ENCODE data around the gene PRLR. TPM values are rescaled to one million over a fixed set of nuclear protein-coding genes. Genes with fewer than 3 reads are reported as not detected.

PRLR gene
- total and polyA plus RNA-seq, 4 donors: 3.5 to 44.5 (median 14.3) TPM

DNA sequence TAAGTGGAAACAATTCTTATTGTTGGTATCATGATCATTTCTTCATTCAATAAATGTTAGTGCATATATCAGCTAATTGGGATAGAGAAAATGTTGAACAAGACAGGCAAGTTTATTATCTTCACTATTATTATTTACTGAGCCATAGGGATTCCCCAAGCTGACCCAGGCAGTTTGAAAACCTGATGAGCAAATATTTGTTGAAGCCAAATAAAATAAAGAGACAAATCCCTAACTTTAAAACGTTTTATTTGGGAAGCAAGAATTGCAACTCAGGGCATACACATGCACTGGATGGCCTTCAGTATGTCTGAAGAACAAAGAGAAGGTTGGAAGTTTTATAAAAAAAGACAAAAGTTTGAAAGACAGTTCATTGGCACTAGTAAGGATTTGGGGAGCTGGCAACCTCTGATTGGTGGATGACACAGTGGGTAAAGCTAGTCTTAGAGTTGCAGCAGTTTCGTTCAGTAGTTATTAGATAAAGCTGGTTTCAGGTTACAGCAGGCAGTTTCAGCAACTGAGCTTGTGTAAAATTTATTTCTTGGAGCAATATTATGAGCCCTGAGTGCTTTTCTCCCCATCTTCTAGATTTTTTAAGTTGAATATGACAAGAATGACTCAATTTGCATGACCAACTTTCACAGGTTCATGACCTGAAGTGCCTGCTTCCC is 44.7 kb upstream of the PRLR start:
- Histone ChIP-seq H3K9me3 (ENCODE audit: control insufficient read depth in 4 of 4, low read length in 3 of 4) (no peaks in the 10 kb centered on the region), H3K4me1 (ENCODE audit: control insufficient read depth in 4 of 4, insufficient read depth in 4 of 4, low read length in 3 of 4) (peaks cover 0 to 7% (median 2%) of the 10 kb centered on the region in 4 donors), H3K4me3 (ENCODE audit: low read depth in 1 of 3, low read length in 3 of 3) (no peak overlapping the region), H3K9ac (ENCODE audit: low read depth in 1 of 2, low read length in 2 of 2) (no peak overlapping the region), H3K27me3 (ENCODE audit: control insufficient read depth in 4 of 4, insufficient read depth in 4 of 4, low read length in 3 of 4) (no peaks in the 10 kb centered on the region), H3K36me3 (ENCODE audit: control insufficient read depth in 4 of 4, insufficient read depth in 3 of 4, low read depth in 1 of 4, low read length in 3 of 4) (no peaks in the 10 kb centered on the region), H3K27ac (ENCODE audit: low read depth in 1 of 2, low read length in 2 of 2) (no peak overlapping the region)
- no peak for DNase-seq (ENCODE audit: low spot score)
- TF ChIP-seq GABPA (IDR thresholded peaks at IDR 0.05 in 1 of 2, conservative IDR thresholded peaks at IDR 0.05 in 1 of 2): no peak
- TF ChIP-seq RXRA (IDR thresholded peaks at IDR 0.05): peak; percentile 32
- TF ChIP-seq, protein P1, sequence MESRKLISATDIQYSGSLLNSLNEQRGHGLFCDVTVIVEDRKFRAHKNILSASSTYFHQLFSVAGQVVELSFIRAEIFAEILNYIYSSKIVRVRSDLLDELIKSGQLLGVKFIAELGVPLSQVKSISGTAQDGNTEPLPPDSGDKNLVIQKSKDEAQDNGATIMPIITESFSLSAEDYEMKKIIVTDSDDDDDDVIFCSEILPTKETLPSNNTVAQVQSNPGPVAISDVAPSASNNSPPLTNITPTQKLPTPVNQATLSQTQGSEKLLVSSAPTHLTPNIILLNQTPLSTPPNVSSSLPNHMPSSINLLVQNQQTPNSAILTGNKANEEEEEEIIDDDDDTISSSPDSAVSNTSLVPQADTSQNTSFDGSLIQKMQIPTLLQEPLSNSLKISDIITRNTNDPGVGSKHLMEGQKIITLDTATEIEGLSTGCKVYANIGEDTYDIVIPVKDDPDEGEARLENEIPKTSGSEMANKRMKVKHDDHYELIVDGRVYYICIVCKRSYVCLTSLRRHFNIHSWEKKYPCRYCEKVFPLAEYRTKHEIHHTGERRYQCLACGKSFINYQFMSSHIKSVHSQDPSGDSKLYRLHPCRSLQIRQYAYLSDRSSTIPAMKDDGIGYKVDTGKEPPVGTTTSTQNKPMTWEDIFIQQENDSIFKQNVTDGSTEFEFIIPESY (IDR thresholded peaks at IDR 0.05): no peak
- TF ChIP-seq EGR1 (IDR thresholded peaks at IDR 0.05; ENCODE audit: low read depth in 2 of 2): no peak
- TF ChIP-seq RAD21 (IDR thresholded peaks at IDR 0.05): peak; percentile 19 to 33
- TF ChIP-seq, protein P2, sequence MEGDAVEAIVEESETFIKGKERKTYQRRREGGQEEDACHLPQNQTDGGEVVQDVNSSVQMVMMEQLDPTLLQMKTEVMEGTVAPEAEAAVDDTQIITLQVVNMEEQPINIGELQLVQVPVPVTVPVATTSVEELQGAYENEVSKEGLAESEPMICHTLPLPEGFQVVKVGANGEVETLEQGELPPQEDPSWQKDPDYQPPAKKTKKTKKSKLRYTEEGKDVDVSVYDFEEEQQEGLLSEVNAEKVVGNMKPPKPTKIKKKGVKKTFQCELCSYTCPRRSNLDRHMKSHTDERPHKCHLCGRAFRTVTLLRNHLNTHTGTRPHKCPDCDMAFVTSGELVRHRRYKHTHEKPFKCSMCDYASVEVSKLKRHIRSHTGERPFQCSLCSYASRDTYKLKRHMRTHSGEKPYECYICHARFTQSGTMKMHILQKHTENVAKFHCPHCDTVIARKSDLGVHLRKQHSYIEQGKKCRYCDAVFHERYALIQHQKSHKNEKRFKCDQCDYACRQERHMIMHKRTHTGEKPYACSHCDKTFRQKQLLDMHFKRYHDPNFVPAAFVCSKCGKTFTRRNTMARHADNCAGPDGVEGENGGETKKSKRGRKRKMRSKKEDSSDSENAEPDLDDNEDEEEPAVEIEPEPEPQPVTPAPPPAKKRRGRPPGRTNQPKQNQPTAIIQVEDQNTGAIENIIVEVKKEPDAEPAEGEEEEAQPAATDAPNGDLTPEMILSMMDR (IDR thresholded peaks at IDR 0.05; ENCODE audit: low read depth, low read length, missing input control): no peak
- TF ChIP-seq JUND (IDR thresholded peaks at IDR 0.05): peak in 1 of 2 donors; percentile 29
- TF ChIP-seq SP1 (IDR thresholded peaks at IDR 0.05): peak; percentile 72
- no peak for TF ChIP-seq FOXA2 (IDR thresholded peaks at IDR 0.05)
- TF ChIP-seq YY1 (IDR thresholded peaks at IDR 0.05): peak; percentile 24
- no peak for TF ChIP-seq TAF1 (conservative IDR thresholded peaks at IDR 0.05)
- peak; percentile 32 to 34 for TF ChIP-seq HNF4A (conservative IDR thresholded peaks at IDR 0.05)
- TF ChIP-seq FOXA1 (IDR thresholded peaks at IDR 0.05): peak; percentile 12
- TF ChIP-seq, protein P3, sequence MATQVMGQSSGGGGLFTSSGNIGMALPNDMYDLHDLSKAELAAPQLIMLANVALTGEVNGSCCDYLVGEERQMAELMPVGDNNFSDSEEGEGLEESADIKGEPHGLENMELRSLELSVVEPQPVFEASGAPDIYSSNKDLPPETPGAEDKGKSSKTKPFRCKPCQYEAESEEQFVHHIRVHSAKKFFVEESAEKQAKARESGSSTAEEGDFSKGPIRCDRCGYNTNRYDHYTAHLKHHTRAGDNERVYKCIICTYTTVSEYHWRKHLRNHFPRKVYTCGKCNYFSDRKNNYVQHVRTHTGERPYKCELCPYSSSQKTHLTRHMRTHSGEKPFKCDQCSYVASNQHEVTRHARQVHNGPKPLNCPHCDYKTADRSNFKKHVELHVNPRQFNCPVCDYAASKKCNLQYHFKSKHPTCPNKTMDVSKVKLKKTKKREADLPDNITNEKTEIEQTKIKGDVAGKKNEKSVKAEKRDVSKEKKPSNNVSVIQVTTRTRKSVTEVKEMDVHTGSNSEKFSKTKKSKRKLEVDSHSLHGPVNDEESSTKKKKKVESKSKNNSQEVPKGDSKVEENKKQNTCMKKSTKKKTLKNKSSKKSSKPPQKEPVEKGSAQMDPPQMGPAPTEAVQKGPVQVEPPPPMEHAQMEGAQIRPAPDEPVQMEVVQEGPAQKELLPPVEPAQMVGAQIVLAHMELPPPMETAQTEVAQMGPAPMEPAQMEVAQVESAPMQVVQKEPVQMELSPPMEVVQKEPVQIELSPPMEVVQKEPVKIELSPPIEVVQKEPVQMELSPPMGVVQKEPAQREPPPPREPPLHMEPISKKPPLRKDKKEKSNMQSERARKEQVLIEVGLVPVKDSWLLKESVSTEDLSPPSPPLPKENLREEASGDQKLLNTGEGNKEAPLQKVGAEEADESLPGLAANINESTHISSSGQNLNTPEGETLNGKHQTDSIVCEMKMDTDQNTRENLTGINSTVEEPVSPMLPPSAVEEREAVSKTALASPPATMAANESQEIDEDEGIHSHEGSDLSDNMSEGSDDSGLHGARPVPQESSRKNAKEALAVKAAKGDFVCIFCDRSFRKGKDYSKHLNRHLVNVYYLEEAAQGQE (IDR thresholded peaks at IDR 0.05): no peak
- no peak for TF ChIP-seq HNF4G (IDR thresholded peaks at IDR 0.05)
- no peak for TF ChIP-seq ATF3 (IDR thresholded peaks at IDR 0.05)
- WGBS: 24% methylated on average over 2 of the region's 2 CpGs

Data from liver (tissue), 9 donors.